Gastrocnemius medialis (tissue), 4 donors: ENCODE data around the gene IGLL5. TPM values are rescaled to one million over a fixed set of nuclear protein-coding genes. Genes with fewer than 3 reads are reported as not detected.

Source experiments
- ATAC-seq, 2 donors: fragments of 150-250 bp; one replicate each; pipeline ENCODE4 v1.9.1; 2016
- DNase-seq, 2 donors: peaks; one replicate each; pipeline ENCODE4 v3.0.0-alpha.2; 2019
- H3K27ac ChIP-seq, 4 donors: fragments of 200-600 bp; sonication (generic); 1 replicate in 1 of 4; 2 replicates in 3 of 4; pipeline ENCODE4 v1.5.1; 2016 to 2018; ENCODE audit warnings: mild to moderate bottlenecking in 2 of 4, moderate library complexity in 1 of 4
- H3K27me3 ChIP-seq, 3 donors: fragments of 200-600 bp; sonication (generic) in 2 of 3; 1 replicate in 1 of 3; 2 replicates in 2 of 3; pipeline versions ENCODE4 v1.5.1 to v1.6.0; 2016 to 2019; ENCODE audit warnings: mild to moderate bottlenecking in 1 of 3, moderate library complexity in 1 of 3
- H3K36me3 ChIP-seq, 2 donors: fragments of 200-600 bp; sonication (generic) in 1 of 2; one replicate each; pipeline ENCODE4 v1.5.1; 2017 to 2018
- H3K4me1 ChIP-seq, 2 donors: fragments of 200-600 bp; sonication (generic) in 1 of 2; one replicate each; pipeline ENCODE4 v1.5.1; 2016 to 2017; ENCODE audit warnings: mild to moderate bottlenecking in 2 of 2
- H3K4me3 ChIP-seq, 4 donors: fragments of 200-600 bp; sonication (generic) in 3 of 4; 1 replicate in 1 of 4; 2 replicates in 3 of 4; pipeline ENCODE4 v1.5.1; 2016 to 2019; ENCODE audit warnings: mild to moderate bottlenecking in 2 of 4
- H3K9me3 ChIP-seq, 3 donors: fragments of 200-600 bp; sonication (generic) in 2 of 3; 1 replicate in 1 of 3; 2 replicates in 2 of 3; pipeline ENCODE4 v1.5.1; 2016 to 2019
- CTCF ChIP-seq, 5 experiments: fragments of 450-650 bp in 3 of 5; fragments of 200-600 bp in 2 of 5; sonication (generic) in 2 of 5; IDR thresholded peaks in 4 of 5; conservative IDR thresholded peaks in 1 of 5; 1 replicate in 4 of 5; 2 replicates in 1 of 5; pipeline ENCODE4 v1.5.1; 2016 to 2019; ENCODE audit warnings: antibody characterized with exemption in 5 of 5, mild to moderate bottlenecking in 3 of 5, moderate library complexity in 3 of 5
- POLR2A ChIP-seq, 2 donors: fragments of 450-650 bp; IDR thresholded peaks; one replicate each; pipeline ENCODE4 v1.6.1; 2017; ENCODE audit warnings: antibody characterized with exemption in 2 of 2, mild to moderate bottlenecking in 2 of 2, moderate library complexity in 2 of 2
- in situ Hi-C, 4 donors: fragments of 200-750 bp; cut with MboI; loops; one replicate each; pipeline versions ENCODE4 v1.15.0 to v1.8.0; 2017; ENCODE audit warnings: low sequenced_read_pairs in 4 of 4
- intact Hi-C: fragments of 100-400 bp; cut with DNase I; formaldehyde crosslinking; loops from one replicate; pipeline ENCODE4 v1.15.1; 2023; ENCODE audit warnings: low total_unique reads
- total RNA-seq, 4 donors: library from RNA; depleted of rRNA; stranded (reverse); fragments of >200 nt; gene quantifications; one replicate each; pipeline versions ENCODE4 v1.1.0 to v1.2.3, GENCODE V29; 2016

The IGLL5 gene
- total RNA-seq, 4 donors from 2014 or later: 0.49 TPM; not detected in 3

DNA sequence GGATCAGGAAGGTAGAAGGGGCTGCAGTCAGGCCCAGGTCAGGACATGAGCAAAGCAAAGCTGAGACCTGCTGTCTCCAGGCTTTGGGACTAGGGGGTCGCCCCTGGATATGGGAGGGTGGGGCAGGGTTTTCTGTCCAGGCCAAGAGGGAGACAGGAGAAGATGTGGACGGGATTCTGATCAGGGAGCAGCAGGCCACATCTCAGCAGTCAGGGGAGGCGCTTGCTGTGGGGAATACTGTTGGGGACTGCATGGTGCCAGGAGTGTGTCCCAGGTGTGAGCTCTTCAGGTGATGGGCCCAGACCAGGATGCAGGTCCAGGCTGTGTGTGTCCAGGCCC, 29.3 kb downstream of the IGLL5 start:
- intact Hi-C loops: no loop called here
- in situ Hi-C loops: no loop called here
- H3K4me3 ChIP-seq: no peak overlapping the region

GRCh38 chr22:22917377-22917776, 29.8 kb downstream of the IGLL5 start:
- no peak overlapping the region for H3K4me3 ChIP-seq
- ATAC-seq (no peak), DNase-seq (no peak)
- in situ Hi-C loops (no loop called here), intact Hi-C loops (no loop called here)
- H3K36me3 ChIP-seq: no peaks in the 10 kb centered on the region
- no peak overlapping the region for H3K27ac ChIP-seq
- H3K4me1 ChIP-seq: no peaks in the 10 kb centered on the region
- H3K27me3 ChIP-seq: no peaks in the 10 kb centered on the region
- no peaks in the 10 kb centered on the region for H3K9me3 ChIP-seq
- TF ChIP-seq CTCF (IDR thresholded peaks at IDR 0.05 in 4 of 5, conservative IDR thresholded peaks at IDR 0.05 in 1 of 5): no peak
- no peak for TF ChIP-seq POLR2A (IDR thresholded peaks at IDR 0.05)

More for the DNA sequence above, 29.3 kb downstream of the IGLL5 start:
- Histone ChIP-seq H3K36me3 (no peaks in the 10 kb centered on the region), H3K27me3 (no peaks in the 10 kb centered on the region), H3K4me1 (no peaks in the 10 kb centered on the region), H3K9me3 (no peaks in the 10 kb centered on the region), H3K27ac (no peak overlapping the region)
- no peak for TF ChIP-seq CTCF (IDR thresholded peaks at IDR 0.05 in 4 of 5, conservative IDR thresholded peaks at IDR 0.05 in 1 of 5)
- no peak for TF ChIP-seq POLR2A (IDR thresholded peaks at IDR 0.05)
- no peak for ATAC-seq
- no peak for DNase-seq

- intact Hi-C loops: no loop called here
- DNase-seq: no peak
- in situ Hi-C loops: no loop called here
- Histone ChIP-seq H3K36me3 (no peaks in the 10 kb centered on the region), H3K27me3 (no peaks in the 10 kb centered on the region), H3K27ac (no peak overlapping the region), H3K4me3 (no peak overlapping the region), H3K4me1 (no peaks in the 10 kb centered on the region), H3K9me3 (no peaks in the 10 kb centered on the region)
- ATAC-seq: no peak
- TF ChIP-seq CTCF (IDR thresholded peaks at IDR 0.05 in 4 of 5, conservative IDR thresholded peaks at IDR 0.05 in 1 of 5) (no peak), POLR2A (IDR thresholded peaks at IDR 0.05) (no peak)
Measured at GRCh38 chr22:22918297-22918965, 30.8 kb downstream of the IGLL5 start.

DNA sequence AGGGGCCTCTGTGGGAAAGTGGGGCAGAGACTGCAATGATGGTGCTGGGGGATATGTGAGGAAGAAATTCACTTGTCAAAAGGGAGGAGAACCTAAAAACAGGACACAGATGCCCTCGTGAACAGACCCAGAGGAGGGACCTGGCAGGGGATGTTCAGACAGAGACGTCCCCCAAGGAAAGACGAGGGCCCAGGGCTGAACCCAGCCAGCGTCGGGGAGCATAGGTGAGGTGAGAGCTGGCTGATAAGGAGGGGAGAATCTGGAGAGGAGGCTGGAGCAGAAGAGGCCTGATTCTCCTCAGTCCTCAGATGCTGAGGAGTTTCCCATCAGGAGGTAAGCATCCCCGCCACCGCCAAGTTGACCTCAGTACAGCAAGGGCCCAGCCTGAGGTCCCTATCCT, 31.4 kb downstream of the IGLL5 start:
- Histone ChIP-seq H3K36me3 (no peaks in the 10 kb centered on the region), H3K4me3 (no peak overlapping the region), H3K9me3 (no peaks in the 10 kb centered on the region), H3K27ac (no peak overlapping the region), H3K4me1 (no peaks in the 10 kb centered on the region), H3K27me3 (no peaks in the 10 kb centered on the region)
- TF ChIP-seq CTCF (IDR thresholded peaks at IDR 0.05 in 4 of 5, conservative IDR thresholded peaks at IDR 0.05 in 1 of 5) (no peak), POLR2A (IDR thresholded peaks at IDR 0.05) (no peak)
- ATAC-seq: no peak
- no peak for DNase-seq
- intact Hi-C loops: no loop called here
- in situ Hi-C loops: no loop called here

DNA sequence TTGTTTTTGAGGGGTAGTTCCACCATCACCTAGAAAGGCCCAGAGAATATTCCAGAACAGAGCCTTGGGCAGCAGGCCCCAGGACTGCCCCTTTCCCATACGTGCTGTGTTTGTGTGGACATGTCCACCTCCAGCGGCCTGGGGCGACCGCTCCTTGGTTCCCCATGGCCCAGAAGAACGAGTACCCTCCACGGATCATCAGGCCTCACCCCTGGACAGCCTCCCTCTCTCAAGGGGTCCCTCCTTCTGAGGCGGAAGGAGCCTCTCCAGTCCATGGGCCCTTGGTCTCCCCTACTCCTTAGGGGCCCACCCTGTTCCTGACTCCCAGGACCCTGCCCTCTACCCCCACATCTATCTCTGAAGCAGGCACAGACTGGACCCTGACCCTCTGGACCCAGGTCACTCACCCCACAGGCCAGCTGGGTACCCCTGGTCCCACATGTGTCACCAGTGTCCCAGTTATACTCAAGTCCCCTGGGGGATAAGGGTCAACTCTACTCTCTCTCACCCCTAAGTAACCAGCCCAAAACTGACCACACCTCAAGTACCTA, 32.6 kb downstream of the IGLL5 start:
- no peak for ATAC-seq
- no peak for DNase-seq
- Histone ChIP-seq H3K36me3 (no peaks in the 10 kb centered on the region), H3K27me3 (no peaks in the 10 kb centered on the region), H3K4me3 (no peak overlapping the region), H3K27ac (no peak overlapping the region), H3K9me3 (no peaks in the 10 kb centered on the region), H3K4me1 (no peaks in the 10 kb centered on the region)
- intact Hi-C loops (no loop called here), in situ Hi-C loops (no loop called here)
- no peak for TF ChIP-seq POLR2A (IDR thresholded peaks at IDR 0.05)
- no peak for TF ChIP-seq CTCF (IDR thresholded peaks at IDR 0.05 in 4 of 5, conservative IDR thresholded peaks at IDR 0.05 in 1 of 5)
